Measurements from ENCODE around the gene COL1A1.

DNA sequence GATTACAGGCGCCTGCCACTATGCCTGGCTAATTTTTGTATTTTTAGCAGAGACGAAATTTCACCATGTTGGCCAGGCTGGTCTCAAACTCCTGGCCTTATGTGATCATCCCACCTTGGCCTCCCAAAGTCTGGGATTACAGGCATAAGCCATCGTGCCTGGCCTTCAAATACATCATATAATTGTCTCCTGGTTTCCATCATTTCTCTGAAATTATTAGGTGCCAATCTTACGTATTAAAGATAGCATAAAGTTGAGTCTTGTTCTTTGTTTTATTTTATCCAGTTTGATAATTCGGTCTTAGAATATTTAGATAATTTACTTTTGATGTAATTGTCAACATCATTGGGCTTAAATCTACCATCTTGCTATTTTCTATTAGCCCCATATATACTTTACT lies 40.0 kb upstream of the COL1A1 start:
- no peak for TF ChIP-seq POLR2AphosphoS5 (IDR thresholded peaks at IDR 0.05; ENCODE audit: low read depth, low read length)
- TF ChIP-seq, protein P1, sequence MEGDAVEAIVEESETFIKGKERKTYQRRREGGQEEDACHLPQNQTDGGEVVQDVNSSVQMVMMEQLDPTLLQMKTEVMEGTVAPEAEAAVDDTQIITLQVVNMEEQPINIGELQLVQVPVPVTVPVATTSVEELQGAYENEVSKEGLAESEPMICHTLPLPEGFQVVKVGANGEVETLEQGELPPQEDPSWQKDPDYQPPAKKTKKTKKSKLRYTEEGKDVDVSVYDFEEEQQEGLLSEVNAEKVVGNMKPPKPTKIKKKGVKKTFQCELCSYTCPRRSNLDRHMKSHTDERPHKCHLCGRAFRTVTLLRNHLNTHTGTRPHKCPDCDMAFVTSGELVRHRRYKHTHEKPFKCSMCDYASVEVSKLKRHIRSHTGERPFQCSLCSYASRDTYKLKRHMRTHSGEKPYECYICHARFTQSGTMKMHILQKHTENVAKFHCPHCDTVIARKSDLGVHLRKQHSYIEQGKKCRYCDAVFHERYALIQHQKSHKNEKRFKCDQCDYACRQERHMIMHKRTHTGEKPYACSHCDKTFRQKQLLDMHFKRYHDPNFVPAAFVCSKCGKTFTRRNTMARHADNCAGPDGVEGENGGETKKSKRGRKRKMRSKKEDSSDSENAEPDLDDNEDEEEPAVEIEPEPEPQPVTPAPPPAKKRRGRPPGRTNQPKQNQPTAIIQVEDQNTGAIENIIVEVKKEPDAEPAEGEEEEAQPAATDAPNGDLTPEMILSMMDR (IDR thresholded peaks at IDR 0.05): no peak
- no peak for TF ChIP-seq NRF1 (IDR thresholded peaks at IDR 0.05; ENCODE audit: low read depth, low read length)
- TF ChIP-seq, protein P2, sequence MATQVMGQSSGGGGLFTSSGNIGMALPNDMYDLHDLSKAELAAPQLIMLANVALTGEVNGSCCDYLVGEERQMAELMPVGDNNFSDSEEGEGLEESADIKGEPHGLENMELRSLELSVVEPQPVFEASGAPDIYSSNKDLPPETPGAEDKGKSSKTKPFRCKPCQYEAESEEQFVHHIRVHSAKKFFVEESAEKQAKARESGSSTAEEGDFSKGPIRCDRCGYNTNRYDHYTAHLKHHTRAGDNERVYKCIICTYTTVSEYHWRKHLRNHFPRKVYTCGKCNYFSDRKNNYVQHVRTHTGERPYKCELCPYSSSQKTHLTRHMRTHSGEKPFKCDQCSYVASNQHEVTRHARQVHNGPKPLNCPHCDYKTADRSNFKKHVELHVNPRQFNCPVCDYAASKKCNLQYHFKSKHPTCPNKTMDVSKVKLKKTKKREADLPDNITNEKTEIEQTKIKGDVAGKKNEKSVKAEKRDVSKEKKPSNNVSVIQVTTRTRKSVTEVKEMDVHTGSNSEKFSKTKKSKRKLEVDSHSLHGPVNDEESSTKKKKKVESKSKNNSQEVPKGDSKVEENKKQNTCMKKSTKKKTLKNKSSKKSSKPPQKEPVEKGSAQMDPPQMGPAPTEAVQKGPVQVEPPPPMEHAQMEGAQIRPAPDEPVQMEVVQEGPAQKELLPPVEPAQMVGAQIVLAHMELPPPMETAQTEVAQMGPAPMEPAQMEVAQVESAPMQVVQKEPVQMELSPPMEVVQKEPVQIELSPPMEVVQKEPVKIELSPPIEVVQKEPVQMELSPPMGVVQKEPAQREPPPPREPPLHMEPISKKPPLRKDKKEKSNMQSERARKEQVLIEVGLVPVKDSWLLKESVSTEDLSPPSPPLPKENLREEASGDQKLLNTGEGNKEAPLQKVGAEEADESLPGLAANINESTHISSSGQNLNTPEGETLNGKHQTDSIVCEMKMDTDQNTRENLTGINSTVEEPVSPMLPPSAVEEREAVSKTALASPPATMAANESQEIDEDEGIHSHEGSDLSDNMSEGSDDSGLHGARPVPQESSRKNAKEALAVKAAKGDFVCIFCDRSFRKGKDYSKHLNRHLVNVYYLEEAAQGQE (IDR thresholded peaks at IDR 0.05; ENCODE audit: low read depth, low read length): no peak
- TF ChIP-seq FOXJ3 (CRISPR knock-in tag; IDR thresholded peaks at IDR 0.05): no peak
- no peak for TF ChIP-seq EP300 (IDR thresholded peaks at IDR 0.05; ENCODE audit: borderline replicate concordance in 1 of 2, low read depth in 1 of 2, low read length in 1 of 2)
- TF ChIP-seq TAF1 (IDR thresholded peaks at IDR 0.05; ENCODE audit: borderline replicate concordance, low read depth, low read length): no peak
- TF ChIP-seq YY1 (IDR thresholded peaks at IDR 0.05; ENCODE audit: low read depth): no peak
- no peak for TF ChIP-seq JUND (IDR thresholded peaks at IDR 0.05)
- TF ChIP-seq, protein P3, sequence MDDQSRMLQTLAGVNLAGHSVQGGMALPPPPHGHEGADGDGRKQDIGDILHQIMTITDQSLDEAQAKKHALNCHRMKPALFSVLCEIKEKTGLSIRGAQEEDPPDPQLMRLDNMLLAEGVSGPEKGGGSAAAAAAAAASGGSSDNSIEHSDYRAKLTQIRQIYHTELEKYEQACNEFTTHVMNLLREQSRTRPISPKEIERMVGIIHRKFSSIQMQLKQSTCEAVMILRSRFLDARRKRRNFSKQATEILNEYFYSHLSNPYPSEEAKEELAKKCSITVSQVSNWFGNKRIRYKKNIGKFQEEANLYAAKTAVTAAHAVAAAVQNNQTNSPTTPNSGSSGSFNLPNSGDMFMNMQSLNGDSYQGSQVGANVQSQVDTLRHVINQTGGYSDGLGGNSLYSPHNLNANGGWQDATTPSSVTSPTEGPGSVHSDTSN (IDR thresholded peaks at IDR 0.05): no peak
- TF ChIP-seq RAD21 (IDR thresholded peaks at IDR 0.05; ENCODE audit: low read length): no peak
- TF ChIP-seq, protein P4, sequence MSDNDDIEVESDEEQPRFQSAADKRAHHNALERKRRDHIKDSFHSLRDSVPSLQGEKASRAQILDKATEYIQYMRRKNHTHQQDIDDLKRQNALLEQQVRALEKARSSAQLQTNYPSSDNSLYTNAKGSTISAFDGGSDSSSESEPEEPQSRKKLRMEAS (IDR thresholded peaks at IDR 0.05; ENCODE audit: low read depth): no peak
- no peak for TF ChIP-seq EZH2phosphoT487 (IDR thresholded peaks at IDR 0.05; ENCODE audit: borderline replicate concordance, low read depth)
